CD4-positive, alpha-beta T cell (primary cell): Measurements from ENCODE around the gene CD302. TPM values are rescaled to one million over a fixed set of nuclear protein-coding genes. Genes with fewer than 3 reads are reported as not detected.

Experiments
- ATAC-seq: fragments of 200-7000 bp; cut with Tn5 transposase; one replicate; pipeline ENCODE4 v1.10.0; 2022; ENCODE audit warnings: mild to moderate bottlenecking; ENCODE audit not compliant: poor library complexity
- CTCF ChIA-PET: fragments of 350-600 bp; sonication (Branson Sonifier 250); formaldehyde crosslinking; loops from one replicate; lab custom pipeline; 2021; ENCODE audit warnings: antibody characterized with exemption, inconsistent platforms; lab: Charles Lee
- POLR2A ChIA-PET: fragments of 350-600 bp; sonication (Branson Sonifier 250); formaldehyde crosslinking; loops from one replicate; lab custom pipeline; 2021; ENCODE audit warnings: antibody characterized with exemption, inconsistent platforms; lab: Charles Lee
- DNase-seq, 14 experiments: peaks; one replicate each; pipeline ENCODE4 v3.0.0-alpha.2; 2013 to 2020; ENCODE audit warnings: mixed read lengths in 2 of 14
- H3K27ac ChIP-seq, 2 donors: one replicate each; pipeline versions ENCODE4 v1.5.1 to v1.7.0; 2013; ENCODE audit warnings: low read length in 2 of 2, low read depth in 1 of 2, mild to moderate bottlenecking in 1 of 2
- H3K27me3 ChIP-seq, 2 experiments: 1 replicate in 1 of 2; 2 replicates in 1 of 2; pipeline versions ENCODE4 v1.6.1 to v1.7.0; 2013; ENCODE audit warnings: low read length in 2 of 2, control low read depth in 1 of 2, mild to moderate bottlenecking in 1 of 2, moderate library complexity in 1 of 2; ENCODE audit not compliant: insufficient read depth in 2 of 2, control insufficient read depth in 1 of 2
- H3K36me3 ChIP-seq: one replicate; pipeline ENCODE4 v1.6.1; 2013; ENCODE audit warnings: low read length, control low read depth; ENCODE audit not compliant: insufficient read depth
- H3K4me1 ChIP-seq: one replicate; pipeline ENCODE4 v1.6.1; 2013; ENCODE audit warnings: low read length, control low read depth; ENCODE audit not compliant: insufficient read depth
- H3K4me3 ChIP-seq: one replicate; pipeline ENCODE4 v1.5.1; 2013; ENCODE audit warnings: mild to moderate bottlenecking, low read length, moderate library complexity
- H3K9me3 ChIP-seq, 2 experiments: 1 replicate in 1 of 2; 2 replicates in 1 of 2; pipeline versions ENCODE4 v1.6.1 to v1.7.0; 2013; ENCODE audit warnings: low read length in 2 of 2, mild to moderate bottlenecking in 2 of 2, control low read depth in 1 of 2, moderate library complexity in 1 of 2; ENCODE audit not compliant: control insufficient read depth in 1 of 2, insufficient read depth in 1 of 2
- H3K27ac Mint-ChIP-seq: one replicate; pipeline ENCODE4 v1.8.0; 2020; ENCODE audit warnings: mixed read lengths
- H3K27me3 Mint-ChIP-seq: one replicate; pipeline ENCODE4 v1.8.0; 2021; ENCODE audit warnings: mixed read lengths
- H3K36me3 Mint-ChIP-seq: one replicate; pipeline ENCODE4 v1.8.0; 2021; ENCODE audit warnings: low read depth, mixed read lengths
- H3K4me1 Mint-ChIP-seq: one replicate; pipeline ENCODE4 v1.8.0; 2021; ENCODE audit warnings: low read depth, mixed read lengths
- H3K4me3 Mint-ChIP-seq: one replicate; pipeline ENCODE4 v1.8.0; 2020; ENCODE audit warnings: mild to moderate bottlenecking, mixed read lengths
- H3K9me3 Mint-ChIP-seq: one replicate; pipeline ENCODE4 v1.8.0; 2020; ENCODE audit warnings: mixed read lengths
- CTCF ChIP-seq: fragments of 200-600 bp; IDR thresholded peaks from one replicate; pipeline ENCODE4 v1.8.0; 2022; ENCODE audit warnings: antibody characterized with exemption, mild to moderate bottlenecking
- intact Hi-C, 2 experiments: fragments of 100-400 bp; cut with DNase I in 1 of 2; cut with micrococcal nuclease in 1 of 2; formaldehyde crosslinking; loops; one replicate each; pipeline versions ENCODE4 v1.15.1 to v1.9.0; 2023 to 2025; cut with DNase I, micrococcal nuclease
- total RNA-seq, 174 experiments: library from RNA in 2 of 174; stranded (reverse) in 2 of 174; gene quantifications; one replicate each; pipeline ENCODE4 v1.2.3 and lab custom pipeline; 2021 to 2026

CD302 gene
- total RNA-seq, 2 experiments from 2014 or later, result 1.0 to 1.1 TPM

DNA sequence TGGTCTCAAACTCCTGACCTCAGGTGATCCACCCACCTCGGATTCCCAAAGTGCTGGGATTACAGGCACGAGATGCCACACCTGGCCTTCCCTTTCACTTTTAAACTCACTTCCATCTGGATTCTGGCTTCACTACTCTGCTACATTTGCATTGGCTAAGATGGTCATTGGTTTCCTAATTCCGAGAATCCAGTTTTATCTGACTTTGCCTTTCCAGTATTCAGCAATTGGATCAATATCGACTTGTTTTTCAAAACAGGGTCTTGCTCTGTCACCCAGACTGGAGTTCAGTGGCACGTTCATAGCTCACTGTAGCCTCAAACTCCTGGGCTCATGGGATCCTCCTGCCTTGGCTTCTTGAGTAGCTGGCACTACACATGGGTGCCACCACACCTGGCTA lies 4.7 kb upstream of the CD302 start:
- H3K9me3 ChIP-seq, result peaks cover 0 to 2% of the 10 kb centered on the region in 2 experiments
- Mint-ChIP-seq H3K27ac (no peak overlapping the region), H3K36me3 (peaks cover 31% of the 10 kb centered on the region), H3K4me3 (no peak overlapping the region), H3K9me3 (no peaks in the 10 kb centered on the region), H3K27me3 (peaks cover 17% of the 10 kb centered on the region), H3K4me1 (peaks cover 12% of the 10 kb centered on the region)
- DNase-seq, result no peak
- no peak overlapping the region for H3K4me3 ChIP-seq
- ATAC-seq, result no peak
- CTCF ChIA-PET, result no interaction called here
- H3K27ac ChIP-seq, result no peak overlapping the region
- H3K4me1 ChIP-seq, result peaks cover 6% of the 10 kb centered on the region
- peaks cover 7% of the 10 kb centered on the region for H3K36me3 ChIP-seq
- H3K27me3 ChIP-seq, result peaks cover 2% of the 10 kb centered on the region in 2 experiments
- POLR2A ChIA-PET, result no interaction called here
- intact Hi-C loops, result no loop called here
- no peak for TF ChIP-seq CTCF

DNA sequence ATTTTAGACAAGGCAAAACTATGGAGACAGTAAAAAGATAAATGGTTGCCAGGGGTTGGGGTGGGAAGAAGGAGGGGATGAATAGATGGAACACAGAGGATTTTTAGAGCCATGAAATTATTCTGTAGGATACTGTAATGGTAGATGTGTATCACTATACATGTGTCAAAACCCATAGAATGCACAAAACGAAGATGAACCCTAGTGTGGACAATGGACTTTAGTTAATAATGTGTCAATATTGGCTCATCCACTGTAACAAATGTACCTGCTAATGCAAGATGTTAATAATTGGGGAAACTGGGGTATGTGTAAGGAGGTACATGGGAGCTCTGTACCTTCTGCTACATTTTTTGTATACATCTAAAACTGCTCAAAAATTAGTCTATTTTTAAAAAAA lies 1.8 kb upstream of the CD302 start:
- peaks cover 26% of the 10 kb centered on the region for H3K27me3 Mint-ChIP-seq
- no peaks in the 10 kb centered on the region for H3K9me3 Mint-ChIP-seq

GRCh38 chr2:159798376-159798725 lies 343 bp upstream of the CD302 start:
- CTCF ChIA-PET, result no interaction called here
- DNase-seq, result no peak
- Mint-ChIP-seq H3K27ac (no peak overlapping the region), H3K36me3 (no peaks in the 10 kb centered on the region), H3K27me3 (peaks cover 26% of the 10 kb centered on the region), H3K4me1 (peaks cover 21% of the 10 kb centered on the region), H3K9me3 (no peaks in the 10 kb centered on the region), H3K4me3 (peak overlapping the region; percentile 65)
- POLR2A ChIA-PET, result no interaction called here
- H3K27me3 ChIP-seq, result peaks cover 4 to 7% of the 10 kb centered on the region in 2 experiments
- no peaks in the 10 kb centered on the region for H3K36me3 ChIP-seq
- ATAC-seq, result no peak
- H3K4me3 ChIP-seq, result peak overlapping the region; percentile 59
- intact Hi-C loops, result no loop called here
- peaks cover 9% of the 10 kb centered on the region for H3K4me1 ChIP-seq
- TF ChIP-seq CTCF, result no peak
- no peak overlapping the region for H3K27ac ChIP-seq
- peaks cover 0 to 5% of the 10 kb centered on the region in 2 experiments for H3K9me3 ChIP-seq

More for the DNA sequence above, 1.8 kb upstream of the CD302 start:
- H3K4me3 Mint-ChIP-seq, result peak overlapping the region; percentile 35
- Histone ChIP-seq H3K27me3 (peaks cover 4 to 7% of the 10 kb centered on the region in 2 experiments), H3K4me1 (peaks cover 9% of the 10 kb centered on the region), H3K27ac (no peak overlapping the region), H3K9me3 (peaks cover 0 to 5% of the 10 kb centered on the region in 2 experiments), H3K4me3 (no peak overlapping the region), H3K36me3 (no peaks in the 10 kb centered on the region)
- POLR2A ChIA-PET, result no interaction called here
- H3K36me3 Mint-ChIP-seq, result peaks cover 3% of the 10 kb centered on the region
- CTCF ChIA-PET, result interaction anchor here (0.5 kb wide), 1 partner anchor 574 kb away, joined by 3 read pairs; no protein-coding TSS in a partner anchor
- no peak for TF ChIP-seq CTCF
- ATAC-seq, result no peak
- peaks cover 21% of the 10 kb centered on the region for H3K4me1 Mint-ChIP-seq
- no peak for DNase-seq
- intact Hi-C loops, result no loop called here
- no peak overlapping the region for H3K27ac Mint-ChIP-seq
